ENCODE data around the gene POLR2J.

Gene POLR2J

DNA sequence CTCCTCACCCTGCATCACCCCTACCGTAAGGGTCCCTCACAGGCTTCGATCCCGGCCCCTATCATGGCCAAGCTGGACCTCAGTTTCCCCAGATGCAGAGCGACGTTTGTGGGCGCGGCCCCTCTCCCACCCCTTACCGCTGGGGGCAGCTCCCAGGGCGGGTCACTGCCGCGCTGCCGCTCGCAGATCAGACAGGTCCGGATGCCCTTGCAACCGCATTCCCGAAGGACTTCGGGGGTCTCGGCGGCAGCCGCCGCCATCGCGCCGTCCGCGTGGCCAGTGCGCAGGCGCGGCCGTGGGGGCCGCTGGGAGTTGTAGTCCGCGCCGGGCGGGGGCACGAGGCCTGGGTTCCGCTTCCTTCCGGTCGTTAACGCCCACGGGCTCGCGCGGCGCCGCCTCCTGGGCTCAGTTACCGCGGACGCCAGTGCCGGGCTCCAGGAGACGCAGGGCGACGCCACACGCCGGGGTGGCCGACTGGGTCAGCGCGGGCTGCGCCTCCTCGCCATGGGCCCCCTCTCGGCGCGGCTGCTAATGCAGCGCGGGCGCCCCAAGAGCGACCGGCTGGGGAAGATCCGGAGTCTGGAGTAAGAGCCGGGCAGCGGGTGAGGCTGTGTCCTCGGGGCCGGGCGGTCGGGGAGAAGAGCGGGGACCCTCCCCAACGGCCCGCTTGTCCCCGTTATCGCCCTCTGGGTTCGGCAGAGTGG, 14.0 kb downstream of the POLR2J start, which contains the start of the genes ALKBH4 and LRWD1 (continued):
- TF ChIP-seq ZNF514 (tag by site-specific recombination; IDR thresholded peaks at IDR 0.05) (no peak), ZNF23 (tag by site-specific recombination; IDR thresholded peaks at IDR 0.05; ENCODE audit: borderline replicate concordance) (no peak), ZNF555 (tag by site-specific recombination; conservative IDR thresholded peaks at IDR 0.05) (no peak), ZBTB1 (tag by site-specific recombination; IDR thresholded peaks at IDR 0.05) (no peak), ZNF623 (tag by site-specific recombination; IDR thresholded peaks at IDR 0.05) (no peak), ZNF560 (tag by site-specific recombination; IDR thresholded peaks at IDR 0.05; ENCODE audit: borderline replicate concordance) (no peak), ZNF10 (tag by site-specific recombination; IDR thresholded peaks at IDR 0.05) (0 out of 2 replicates have a peak, but pooled peaks have one; percentile 9), ZBTB17 (tag by site-specific recombination; IDR thresholded peaks at IDR 0.05) (no peak), GLIS2 (tag by site-specific recombination; IDR thresholded peaks at IDR 0.05) (peak; percentile 94), ZNF610 (tag by site-specific recombination; IDR thresholded peaks at IDR 0.05; ENCODE audit: borderline replicate concordance) (0 out of 2 replicates have a peak, but pooled peaks have one; percentile 38), ZNF830 (tag by site-specific recombination; IDR thresholded peaks at IDR 0.05; ENCODE audit: low read depth) (no peak), BCL11B (tag by site-specific recombination; IDR thresholded peaks at IDR 0.05; ENCODE audit: low read depth) (no peak), ZNF132 (tag by site-specific recombination; IDR thresholded peaks at IDR 0.05; ENCODE audit: borderline replicate concordance) (no peak), KLF8 (tag by site-specific recombination; IDR thresholded peaks at IDR 0.05) (0 out of 2 replicates have a peak, but pooled peaks have one; percentile 43), IKZF3 (tag by site-specific recombination; IDR thresholded peaks at IDR 0.05) (0 out of 2 replicates have a peak, but pooled peaks have one; percentile 8), ZNF335 (tag by site-specific recombination; conservative IDR thresholded peaks at IDR 0.05) (peak; percentile 90), ZNF664 (tag by site-specific recombination; IDR thresholded peaks at IDR 0.05) (no peak), FEZF1 (tag by site-specific recombination; IDR thresholded peaks at IDR 0.05) (no peak), WT1 (tag by site-specific recombination; IDR thresholded peaks at IDR 0.05) (no peak)
- TF ChIP-seq, protein P1, sequence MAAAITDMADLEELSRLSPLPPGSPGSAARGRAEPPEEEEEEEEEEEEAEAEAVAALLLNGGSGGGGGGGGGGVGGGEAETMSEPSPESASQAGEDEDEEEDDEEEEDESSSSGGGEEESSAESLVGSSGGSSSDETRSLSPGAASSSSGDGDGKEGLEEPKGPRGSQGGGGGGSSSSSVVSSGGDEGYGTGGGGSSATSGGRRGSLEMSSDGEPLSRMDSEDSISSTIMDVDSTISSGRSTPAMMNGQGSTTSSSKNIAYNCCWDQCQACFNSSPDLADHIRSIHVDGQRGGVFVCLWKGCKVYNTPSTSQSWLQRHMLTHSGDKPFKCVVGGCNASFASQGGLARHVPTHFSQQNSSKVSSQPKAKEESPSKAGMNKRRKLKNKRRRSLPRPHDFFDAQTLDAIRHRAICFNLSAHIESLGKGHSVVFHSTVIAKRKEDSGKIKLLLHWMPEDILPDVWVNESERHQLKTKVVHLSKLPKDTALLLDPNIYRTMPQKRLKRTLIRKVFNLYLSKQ (tag by site-specific recombination; IDR thresholded peaks at IDR 0.05; ENCODE audit: borderline replicate concordance): no peak
- TF ChIP-seq, protein P2, sequence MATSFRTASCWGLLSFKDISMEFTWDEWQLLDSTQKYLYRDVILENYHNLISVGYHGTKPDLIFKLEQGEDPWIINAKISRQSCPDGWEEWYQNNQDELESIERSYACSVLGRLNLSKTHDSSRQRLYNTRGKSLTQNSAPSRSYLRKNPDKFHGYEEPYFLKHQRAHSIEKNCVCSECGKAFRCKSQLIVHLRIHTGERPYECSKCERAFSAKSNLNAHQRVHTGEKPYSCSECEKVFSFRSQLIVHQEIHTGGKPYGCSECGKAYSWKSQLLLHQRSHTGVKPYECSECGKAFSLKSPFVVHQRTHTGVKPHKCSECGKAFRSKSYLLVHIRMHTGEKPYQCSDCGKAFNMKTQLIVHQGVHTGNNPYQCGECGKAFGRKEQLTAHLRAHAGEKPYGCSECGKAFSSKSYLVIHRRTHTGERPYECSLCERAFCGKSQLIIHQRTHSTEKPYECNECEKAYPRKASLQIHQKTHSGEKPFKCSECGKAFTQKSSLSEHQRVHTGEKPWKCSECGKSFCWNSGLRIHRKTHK (tag by site-specific recombination; IDR thresholded peaks at IDR 0.05): no peak
- TF ChIP-seq, protein P3, sequence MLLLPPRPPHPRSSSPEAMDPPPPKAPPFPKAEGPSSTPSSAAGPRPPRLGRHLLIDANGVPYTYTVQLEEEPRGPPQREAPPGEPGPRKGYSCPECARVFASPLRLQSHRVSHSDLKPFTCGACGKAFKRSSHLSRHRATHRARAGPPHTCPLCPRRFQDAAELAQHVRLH (tag by site-specific recombination; IDR thresholded peaks at IDR 0.05): peak; percentile 48; the same call in 1 of the 2 replicates
- TF ChIP-seq, protein P4, sequence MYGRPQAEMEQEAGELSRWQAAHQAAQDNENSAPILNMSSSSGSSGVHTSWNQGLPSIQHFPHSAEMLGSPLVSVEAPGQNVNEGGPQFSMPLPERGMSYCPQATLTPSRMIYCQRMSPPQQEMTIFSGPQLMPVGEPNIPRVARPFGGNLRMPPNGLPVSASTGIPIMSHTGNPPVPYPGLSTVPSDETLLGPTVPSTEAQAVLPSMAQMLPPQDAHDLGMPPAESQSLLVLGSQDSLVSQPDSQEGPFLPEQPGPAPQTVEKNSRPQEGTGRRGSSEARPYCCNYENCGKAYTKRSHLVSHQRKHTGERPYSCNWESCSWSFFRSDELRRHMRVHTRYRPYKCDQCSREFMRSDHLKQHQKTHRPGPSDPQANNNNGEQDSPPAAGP (tag by site-specific recombination; IDR thresholded peaks at IDR 0.05): no peak
- TF ChIP-seq, protein P5, sequence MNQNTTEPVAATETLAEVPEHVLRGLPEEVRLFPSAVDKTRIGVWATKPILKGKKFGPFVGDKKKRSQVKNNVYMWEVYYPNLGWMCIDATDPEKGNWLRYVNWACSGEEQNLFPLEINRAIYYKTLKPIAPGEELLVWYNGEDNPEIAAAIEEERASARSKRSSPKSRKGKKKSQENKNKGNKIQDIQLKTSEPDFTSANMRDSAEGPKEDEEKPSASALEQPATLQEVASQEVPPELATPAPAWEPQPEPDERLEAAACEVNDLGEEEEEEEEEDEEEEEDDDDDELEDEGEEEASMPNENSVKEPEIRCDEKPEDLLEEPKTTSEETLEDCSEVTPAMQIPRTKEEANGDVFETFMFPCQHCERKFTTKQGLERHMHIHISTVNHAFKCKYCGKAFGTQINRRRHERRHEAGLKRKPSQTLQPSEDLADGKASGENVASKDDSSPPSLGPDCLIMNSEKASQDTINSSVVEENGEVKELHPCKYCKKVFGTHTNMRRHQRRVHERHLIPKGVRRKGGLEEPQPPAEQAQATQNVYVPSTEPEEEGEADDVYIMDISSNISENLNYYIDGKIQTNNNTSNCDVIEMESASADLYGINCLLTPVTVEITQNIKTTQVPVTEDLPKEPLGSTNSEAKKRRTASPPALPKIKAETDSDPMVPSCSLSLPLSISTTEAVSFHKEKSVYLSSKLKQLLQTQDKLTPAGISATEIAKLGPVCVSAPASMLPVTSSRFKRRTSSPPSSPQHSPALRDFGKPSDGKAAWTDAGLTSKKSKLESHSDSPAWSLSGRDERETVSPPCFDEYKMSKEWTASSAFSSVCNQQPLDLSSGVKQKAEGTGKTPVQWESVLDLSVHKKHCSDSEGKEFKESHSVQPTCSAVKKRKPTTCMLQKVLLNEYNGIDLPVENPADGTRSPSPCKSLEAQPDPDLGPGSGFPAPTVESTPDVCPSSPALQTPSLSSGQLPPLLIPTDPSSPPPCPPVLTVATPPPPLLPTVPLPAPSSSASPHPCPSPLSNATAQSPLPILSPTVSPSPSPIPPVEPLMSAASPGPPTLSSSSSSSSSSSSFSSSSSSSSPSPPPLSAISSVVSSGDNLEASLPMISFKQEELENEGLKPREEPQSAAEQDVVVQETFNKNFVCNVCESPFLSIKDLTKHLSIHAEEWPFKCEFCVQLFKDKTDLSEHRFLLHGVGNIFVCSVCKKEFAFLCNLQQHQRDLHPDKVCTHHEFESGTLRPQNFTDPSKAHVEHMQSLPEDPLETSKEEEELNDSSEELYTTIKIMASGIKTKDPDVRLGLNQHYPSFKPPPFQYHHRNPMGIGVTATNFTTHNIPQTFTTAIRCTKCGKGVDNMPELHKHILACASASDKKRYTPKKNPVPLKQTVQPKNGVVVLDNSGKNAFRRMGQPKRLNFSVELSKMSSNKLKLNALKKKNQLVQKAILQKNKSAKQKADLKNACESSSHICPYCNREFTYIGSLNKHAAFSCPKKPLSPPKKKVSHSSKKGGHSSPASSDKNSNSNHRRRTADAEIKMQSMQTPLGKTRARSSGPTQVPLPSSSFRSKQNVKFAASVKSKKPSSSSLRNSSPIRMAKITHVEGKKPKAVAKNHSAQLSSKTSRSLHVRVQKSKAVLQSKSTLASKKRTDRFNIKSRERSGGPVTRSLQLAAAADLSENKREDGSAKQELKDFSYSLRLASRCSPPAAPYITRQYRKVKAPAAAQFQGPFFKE (tag by site-specific recombination; IDR thresholded peaks at IDR 0.05; ENCODE audit: borderline replicate concordance): peak; percentile 80; the same call in 1 of the 2 replicates
- TF ChIP-seq, protein P6, sequence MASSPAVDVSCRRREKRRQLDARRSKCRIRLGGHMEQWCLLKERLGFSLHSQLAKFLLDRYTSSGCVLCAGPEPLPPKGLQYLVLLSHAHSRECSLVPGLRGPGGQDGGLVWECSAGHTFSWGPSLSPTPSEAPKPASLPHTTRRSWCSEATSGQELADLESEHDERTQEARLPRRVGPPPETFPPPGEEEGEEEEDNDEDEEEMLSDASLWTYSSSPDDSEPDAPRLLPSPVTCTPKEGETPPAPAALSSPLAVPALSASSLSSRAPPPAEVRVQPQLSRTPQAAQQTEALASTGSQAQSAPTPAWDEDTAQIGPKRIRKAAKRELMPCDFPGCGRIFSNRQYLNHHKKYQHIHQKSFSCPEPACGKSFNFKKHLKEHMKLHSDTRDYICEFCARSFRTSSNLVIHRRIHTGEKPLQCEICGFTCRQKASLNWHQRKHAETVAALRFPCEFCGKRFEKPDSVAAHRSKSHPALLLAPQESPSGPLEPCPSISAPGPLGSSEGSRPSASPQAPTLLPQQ (tag by site-specific recombination; IDR thresholded peaks at IDR 0.05): peak; percentile 69

All from HEK293 (cell line).